ENCODE results near the gene RNF207. TPM values are rescaled to one million over a fixed set of nuclear protein-coding genes. Genes with fewer than 3 reads are reported as not detected.

Gene RNF207
- total RNA-seq, 1 donor from 2014 or later: 54.4 TPM

- Mint-ChIP-seq H3K27me3 (ENCODE audit: low read depth) (no peaks in the 10 kb centered on the region), H3K9me3 (no peaks in the 10 kb centered on the region), H3K4me1 (ENCODE audit: low read depth) (no peaks in the 10 kb centered on the region), H3K36me3 (ENCODE audit: low read depth) (no peaks in the 10 kb centered on the region), H3K27ac (no peak overlapping the region), H3K4me3 (ENCODE audit: low read depth) (no peak overlapping the region)
- intact Hi-C loops (cut with micrococcal nuclease): no loop called here
- DNase-seq (ENCODE audit: low spot score): no peak
These were observed 62.5 kb downstream of the RNF207 start for GRCh38 chr1:6268415-6268814.

GRCh38 chr1:6269296-6269695, 63.4 kb downstream of the RNF207 start:
- DNase-seq (ENCODE audit: low spot score): no peak
- Mint-ChIP-seq H3K4me1 (ENCODE audit: low read depth) (no peaks in the 10 kb centered on the region), H3K36me3 (ENCODE audit: low read depth) (no peaks in the 10 kb centered on the region), H3K4me3 (ENCODE audit: low read depth) (no peak overlapping the region), H3K27me3 (ENCODE audit: low read depth) (no peaks in the 10 kb centered on the region), H3K9me3 (no peaks in the 10 kb centered on the region), H3K27ac (no peak overlapping the region)
- intact Hi-C loops (cut with micrococcal nuclease): no loop called here

GRCh38 chr1:6269720-6270400, 63.9 kb downstream of the RNF207 start:
- Mint-ChIP-seq H3K4me1 (ENCODE audit: low read depth) (no peaks in the 10 kb centered on the region), H3K27ac (no peak overlapping the region), H3K36me3 (ENCODE audit: low read depth) (no peaks in the 10 kb centered on the region), H3K9me3 (no peaks in the 10 kb centered on the region), H3K4me3 (ENCODE audit: low read depth) (no peak overlapping the region), H3K27me3 (ENCODE audit: low read depth) (no peaks in the 10 kb centered on the region)
- intact Hi-C loops (cut with micrococcal nuclease): no loop called here
- DNase-seq (ENCODE audit: low spot score): no peak

- DNase-seq (ENCODE audit: low spot score): no peak
- H3K27me3 Mint-ChIP-seq (ENCODE audit: low read depth): no peaks in the 10 kb centered on the region
- H3K27ac Mint-ChIP-seq: no peak overlapping the region
- intact Hi-C loops (cut with micrococcal nuclease): no loop called here
- no peaks in the 10 kb centered on the region for H3K4me1 Mint-ChIP-seq (ENCODE audit: low read depth)
- no peaks in the 10 kb centered on the region for H3K36me3 Mint-ChIP-seq (ENCODE audit: low read depth)
- H3K9me3 Mint-ChIP-seq: no peaks in the 10 kb centered on the region
- H3K4me3 Mint-ChIP-seq (ENCODE audit: low read depth): no peak overlapping the region
These were observed 64.5 kb downstream of the RNF207 start for GRCh38 chr1:6270401-6270800.

Other genes with a start within 250 kb of the RNF207 start
- 19.0 and 20.2 TPM in 2 replicates for gene NPHP4, start 213.7 kb upstream of the RNF207 start, total RNA-seq
- 307 and 312 TPM in 2 replicates for gene KCNAB2, start 160.2 kb upstream of the RNF207 start, total RNA-seq
- 0.46 and 0.78 TPM in 2 replicates for gene CHD5, start 25.8 kb upstream of the RNF207 start, total RNA-seq
- gene RPL22, start 6.5 kb upstream of the RNF207 start, total RNA-seq: 473 and 533 TPM in 2 replicates
- 60.0 and 62.3 TPM in 2 replicates for gene ICMT, start 29.8 kb downstream of the RNF207 start, total RNA-seq
- not detected in 2 replicates for gene HES3, start 38.1 kb downstream of the RNF207 start, total RNA-seq
- gene GPR153, start 55.0 kb downstream of the RNF207 start, total RNA-seq: 1.5 TPM in 2 replicates
- 128 and 132 TPM in 2 replicates for gene ACOT7, start 187.6 kb downstream of the RNF207 start, total RNA-seq
- 0.21 and 0.51 TPM in 2 replicates for gene HES2, start 213.8 kb downstream of the RNF207 start, total RNA-seq
- 0.87 and 1.0 TPM in 2 replicates for gene ESPN, start 218.7 kb downstream of the RNF207 start, total RNA-seq

All from activated T-helper 2 cell treated with anti-CD3 and anti-CD28 coated beads, Interferon-gamma antibody, Interleukin-2, Interleukin-4, amounts not matched to agents 10 μg/mL and 5 μg/mL and 100 μg/mL, durations not matched to agents 14 hours and 24 hours and 36 hours (primary cell).